Measurements from ENCODE around the gene COMMD9. TPM values are rescaled to one million over a fixed set of nuclear protein-coding genes. Genes with fewer than 3 reads are reported as not detected.

Gene COMMD9
- total RNA-seq, 2 donors from 2014 or later: 38.3 to 58.5 TPM

DNA sequence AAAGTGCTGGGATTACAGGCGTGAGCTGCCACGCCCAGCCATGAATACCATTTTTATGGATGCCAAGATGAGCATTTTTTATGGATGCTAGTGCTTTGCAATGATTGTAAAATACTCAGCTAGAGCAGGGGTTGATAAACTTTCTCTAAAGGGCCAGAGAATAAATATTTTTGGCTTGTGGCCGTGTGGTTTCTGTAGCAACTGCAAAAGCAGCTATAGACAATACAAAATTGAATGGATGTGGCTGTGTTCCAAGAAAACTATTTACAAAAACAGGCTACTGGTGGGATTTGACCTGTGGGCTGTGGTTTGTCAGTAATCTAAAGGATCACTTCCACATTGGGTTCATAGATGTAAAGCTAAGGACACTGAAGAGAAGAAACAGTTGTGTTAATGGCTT lies 56.0 kb downstream of the COMMD9 start:
- Mint-ChIP-seq H3K36me3 (ENCODE audit: low read depth) (no peaks in the 10 kb centered on the region), H3K27me3 (peaks cover 11% of the 10 kb centered on the region), H3K9me3 (no peaks in the 10 kb centered on the region), H3K27ac (no peak overlapping the region), H3K4me1 (no peaks in the 10 kb centered on the region), H3K4me3 (no peak overlapping the region)
- no peak for ATAC-seq (replicated peaks)

DNA sequence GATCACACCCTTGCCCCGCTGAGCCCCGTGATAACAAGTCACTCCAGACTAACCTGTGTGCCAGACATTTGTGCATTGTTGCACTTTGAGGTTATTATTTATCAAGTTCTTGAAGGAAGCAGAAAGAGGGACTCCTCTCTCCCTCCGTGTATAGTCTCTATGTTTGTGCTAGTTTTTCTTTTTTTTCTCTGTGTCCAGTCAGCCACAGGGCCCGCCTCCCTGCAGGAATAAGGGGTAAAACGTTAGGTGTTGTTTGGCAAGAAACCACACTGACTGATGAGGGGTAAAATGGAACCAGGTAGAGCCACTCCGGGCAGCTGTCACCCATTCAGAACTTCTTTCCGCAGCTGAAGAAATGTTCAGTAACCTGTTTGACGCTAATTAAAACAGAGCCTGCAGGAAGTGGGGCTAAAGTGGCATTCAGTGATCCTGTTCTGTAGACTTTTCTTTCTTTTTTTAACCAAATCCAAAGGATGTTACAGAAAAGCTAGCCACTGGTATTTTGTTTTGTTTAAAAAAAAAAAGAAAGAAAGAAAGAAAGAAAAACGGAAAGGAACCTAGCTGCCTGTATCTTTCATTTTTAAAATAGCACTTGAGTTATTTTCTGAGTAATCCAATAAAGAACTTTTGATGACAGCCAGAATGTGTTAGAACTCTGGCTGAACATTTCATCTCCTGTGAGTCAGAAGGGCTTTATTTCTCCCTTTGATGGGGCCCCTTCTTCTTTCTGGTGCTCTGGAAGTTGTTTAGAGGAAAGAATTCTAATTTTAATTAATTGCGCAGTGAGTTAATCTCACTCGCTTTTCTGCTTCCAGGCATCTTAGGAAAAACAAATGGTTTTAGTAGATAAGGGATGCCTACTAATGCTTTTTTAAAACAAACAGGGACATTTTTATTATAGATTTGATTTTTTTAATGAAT lies 58.2 kb downstream of the COMMD9 start:
- no peaks in the 10 kb centered on the region for H3K36me3 Mint-ChIP-seq (ENCODE audit: low read depth)
- no peaks in the 10 kb centered on the region for H3K4me1 Mint-ChIP-seq
- H3K4me3 Mint-ChIP-seq: no peak overlapping the region
- no peaks in the 10 kb centered on the region for H3K9me3 Mint-ChIP-seq
- peaks cover 7% of the 10 kb centered on the region for H3K27me3 Mint-ChIP-seq
- H3K27ac Mint-ChIP-seq: no peak overlapping the region
- ATAC-seq (replicated peaks): no peak

- no peak overlapping the region for H3K27ac Mint-ChIP-seq
- no peak overlapping the region for H3K4me3 Mint-ChIP-seq
- ATAC-seq (replicated peaks): no peak
- no peaks in the 10 kb centered on the region for H3K4me1 Mint-ChIP-seq
- no peaks in the 10 kb centered on the region for H3K9me3 Mint-ChIP-seq
- H3K36me3 Mint-ChIP-seq (ENCODE audit: low read depth): no peaks in the 10 kb centered on the region
- H3K27me3 Mint-ChIP-seq: peaks cover 7% of the 10 kb centered on the region
These were observed 60.0 kb downstream of the COMMD9 start for GRCh38 chr11:36229091-36229705.

DNA sequence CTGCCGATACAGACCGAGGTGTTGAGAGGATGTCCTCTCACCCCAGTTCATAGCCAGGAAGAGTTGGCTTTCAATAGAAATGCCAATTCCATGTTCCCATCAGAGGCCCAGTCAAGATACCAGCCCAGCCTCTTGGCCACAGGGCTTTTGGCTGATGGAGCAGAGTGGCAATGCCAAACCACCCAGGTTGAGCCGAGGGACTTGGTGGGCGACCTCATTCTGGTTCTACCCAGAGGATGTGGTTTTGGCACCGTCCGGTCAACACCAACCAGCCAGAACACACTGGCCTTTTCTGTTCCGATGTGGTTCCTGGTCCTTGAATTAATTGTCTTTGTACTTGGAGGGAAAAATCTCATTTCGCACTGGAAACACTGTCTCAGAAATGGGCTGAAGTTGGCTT lies 60.5 kb downstream of the COMMD9 start:
- no peak for ATAC-seq (replicated peaks)
- no peak overlapping the region for H3K27ac Mint-ChIP-seq
- no peaks in the 10 kb centered on the region for H3K9me3 Mint-ChIP-seq
- no peaks in the 10 kb centered on the region for H3K4me1 Mint-ChIP-seq
- no peak overlapping the region for H3K4me3 Mint-ChIP-seq
- peaks cover 7% of the 10 kb centered on the region for H3K27me3 Mint-ChIP-seq
- H3K36me3 Mint-ChIP-seq (ENCODE audit: low read depth): no peaks in the 10 kb centered on the region

GRCh38 chr11:36227044-36227443 lies 62.2 kb downstream of the COMMD9 start:
- no peak for ATAC-seq (replicated peaks)
- H3K36me3 Mint-ChIP-seq (ENCODE audit: low read depth): no peaks in the 10 kb centered on the region

GRCh38 chr11:36224209-36224882 lies 64.9 kb downstream of the COMMD9 start:
- no peak for ATAC-seq (replicated peaks)
- Mint-ChIP-seq H3K4me1 (no peaks in the 10 kb centered on the region), H3K4me3 (no peak overlapping the region), H3K27me3 (peaks cover 6% of the 10 kb centered on the region), H3K27ac (no peak overlapping the region), H3K9me3 (peaks cover 4% of the 10 kb centered on the region), H3K36me3 (ENCODE audit: low read depth) (no peaks in the 10 kb centered on the region)

More at GRCh38 chr11:36227044-36227443, 62.2 kb downstream of the COMMD9 start:
- Mint-ChIP-seq H3K27me3 (peaks cover 7% of the 10 kb centered on the region), H3K4me3 (no peak overlapping the region), H3K4me1 (no peaks in the 10 kb centered on the region), H3K9me3 (no peaks in the 10 kb centered on the region), H3K27ac (no peak overlapping the region)

DNA sequence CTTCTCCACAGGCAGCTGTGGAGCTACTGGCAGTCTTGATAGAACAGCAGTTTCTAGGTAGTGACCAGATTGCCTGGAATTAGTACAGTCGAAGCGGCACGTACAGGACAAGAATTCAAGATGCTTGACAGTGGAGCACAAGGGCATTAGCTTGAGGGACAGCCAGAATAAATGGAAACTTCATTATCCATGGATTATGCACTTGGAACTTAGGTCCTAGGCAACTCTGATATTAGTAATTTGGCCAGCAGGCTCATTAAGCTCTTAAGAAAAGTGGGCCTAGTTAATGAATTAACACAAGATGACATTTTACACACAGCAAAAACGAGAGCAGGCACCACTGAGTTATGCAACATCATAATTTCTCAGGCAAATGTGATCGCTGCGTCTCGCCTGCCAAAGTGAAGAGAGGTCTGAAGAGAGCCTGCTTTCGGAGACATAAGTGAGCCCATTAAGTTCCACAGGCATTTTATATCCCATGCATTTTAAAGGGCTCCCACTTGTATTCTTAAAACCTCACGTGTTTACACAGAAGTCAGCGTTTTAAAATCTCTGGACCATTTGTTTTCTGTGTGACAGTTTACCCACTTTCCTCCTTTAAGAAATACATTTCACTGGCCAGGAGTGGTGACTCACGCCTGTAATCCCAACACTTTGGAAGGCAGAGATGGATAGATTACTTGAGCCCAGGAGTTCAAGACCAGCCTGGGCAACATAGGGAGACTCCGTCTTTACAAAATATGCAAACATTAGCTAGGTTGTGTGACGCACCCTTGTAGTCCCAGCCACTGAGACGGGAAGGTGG lies 66.2 kb downstream of the COMMD9 start:
- Mint-ChIP-seq H3K27ac (no peak overlapping the region), H3K27me3 (peaks cover 4% of the 10 kb centered on the region), H3K4me1 (no peaks in the 10 kb centered on the region), H3K4me3 (no peak overlapping the region), H3K9me3 (peaks cover 4% of the 10 kb centered on the region), H3K36me3 (ENCODE audit: low read depth) (no peaks in the 10 kb centered on the region)
- ATAC-seq (replicated peaks): no peak

Other genes starting within 250 kb of the COMMD9 start
- 10 to 100 TPM; 10.0 to 10.6 TPM for gene PRR5L, start 6.9 kb upstream of the COMMD9 start, total RNA-seq
- gene TRAF6, start 220.8 kb upstream of the COMMD9 start, total RNA-seq: 10 to 100 TPM in 1 of 2 donors, 1 to 10 TPM in 1; 8.7 to 10.7 TPM